Measurements from ENCODE around the gene ETS1.

The ETS1 gene

GRCh38 chr11:128540469-128540868 lies 46.9 kb downstream of the ETS1 start:
- H3K27me3 ChIP-seq (ENCODE audit: insufficient read depth, low read length), result no peaks in the 10 kb centered on the region
- H3K79me2 ChIP-seq (ENCODE audit: insufficient read depth, low read length), result no peaks in the 10 kb centered on the region
- no peak overlapping the region for H2AFZ ChIP-seq (ENCODE audit: low read length)
- no peaks in the 10 kb centered on the region for H3K9me2 ChIP-seq (ENCODE audit: low read depth, low read length)
- no peak overlapping the region for H3K9ac ChIP-seq (ENCODE audit: low read length)
- H3K4me1 ChIP-seq (ENCODE audit: insufficient read depth, low read length, severe bottlenecking), result peaks cover 11% of the 10 kb centered on the region
- H4K20me1 ChIP-seq (ENCODE audit: insufficient read depth, low read length), result no peaks in the 10 kb centered on the region
- H3K9me3 ChIP-seq (ENCODE audit: low read length), result no peaks in the 10 kb centered on the region
- H3K4me3 ChIP-seq (ENCODE audit: low read depth, low read length, poor library complexity, severe bottlenecking), result no peak overlapping the region
- no peaks in the 10 kb centered on the region for H3K36me3 ChIP-seq (ENCODE audit: insufficient read depth, low read length)
- no peak overlapping the region for H3K27ac ChIP-seq (ENCODE audit: low read depth, low read length, poor library complexity, severe bottlenecking)
- TF ChIP-seq EZH2 (IDR thresholded peaks at IDR 0.05; ENCODE audit: borderline replicate concordance, low read length) (no peak), CTCF (IDR thresholded peaks at IDR 0.05; ENCODE audit: low read length) (no peak)
- H3K4me2 ChIP-seq (ENCODE audit: low read length), result no peak overlapping the region
- no peaks in the 10 kb centered on the region for H3F3A ChIP-seq (ENCODE audit: insufficient read depth, low read length)

GRCh38 chr11:128536506-128536905 lies 50.9 kb downstream of the ETS1 start:
- TF ChIP-seq EZH2 (IDR thresholded peaks at IDR 0.05; ENCODE audit: borderline replicate concordance, low read length), result no peak
- H3K36me3 ChIP-seq (ENCODE audit: insufficient read depth, low read length), result no peaks in the 10 kb centered on the region; the same call in 1 of the 2 replicates

GRCh38 chr11:128535468-128536457 lies 51.6 kb downstream of the ETS1 start:
- Histone ChIP-seq H2AFZ (ENCODE audit: low read length) (no peak overlapping the region), H3K9ac (ENCODE audit: low read length) (no peak overlapping the region), H4K20me1 (ENCODE audit: insufficient read depth, low read length) (no peaks in the 10 kb centered on the region), H3K9me2 (ENCODE audit: low read depth, low read length) (no peaks in the 10 kb centered on the region), H3K4me3 (ENCODE audit: low read depth, low read length, poor library complexity, severe bottlenecking) (no peak overlapping the region), H3K9me3 (ENCODE audit: low read length) (no peaks in the 10 kb centered on the region), H3K4me2 (ENCODE audit: low read length) (no peak overlapping the region), H3K27me3 (ENCODE audit: insufficient read depth, low read length) (no peaks in the 10 kb centered on the region), H3K27ac (ENCODE audit: low read depth, low read length, poor library complexity, severe bottlenecking) (no peak overlapping the region), H3F3A (ENCODE audit: insufficient read depth, low read length) (no peaks in the 10 kb centered on the region), H3K4me1 (ENCODE audit: insufficient read depth, low read length, severe bottlenecking) (peaks cover 8% of the 10 kb centered on the region), H3K79me2 (ENCODE audit: insufficient read depth, low read length) (no peaks in the 10 kb centered on the region), H3K36me3 (ENCODE audit: insufficient read depth, low read length) (no peaks in the 10 kb centered on the region; the same call in 1 of the 2 replicates)
- TF ChIP-seq CTCF (IDR thresholded peaks at IDR 0.05; ENCODE audit: low read length) (no peak), EZH2 (IDR thresholded peaks at IDR 0.05; ENCODE audit: borderline replicate concordance, low read length) (no peak)

More at GRCh38 chr11:128536506-128536905, 50.9 kb downstream of the ETS1 start:
- Histone ChIP-seq H3K27ac (ENCODE audit: low read depth, low read length, poor library complexity, severe bottlenecking) (no peak overlapping the region), H3K27me3 (ENCODE audit: insufficient read depth, low read length) (no peaks in the 10 kb centered on the region), H3K4me1 (ENCODE audit: insufficient read depth, low read length, severe bottlenecking) (peaks cover 1% of the 10 kb centered on the region), H3K9me2 (ENCODE audit: low read depth, low read length) (no peaks in the 10 kb centered on the region), H3K79me2 (ENCODE audit: insufficient read depth, low read length) (no peaks in the 10 kb centered on the region), H3K9me3 (ENCODE audit: low read length) (no peaks in the 10 kb centered on the region), H3K9ac (ENCODE audit: low read length) (no peak overlapping the region), H3K4me2 (ENCODE audit: low read length) (no peak overlapping the region), H3F3A (ENCODE audit: insufficient read depth, low read length) (no peaks in the 10 kb centered on the region), H2AFZ (ENCODE audit: low read length) (no peak overlapping the region), H4K20me1 (ENCODE audit: insufficient read depth, low read length) (no peaks in the 10 kb centered on the region), H3K4me3 (ENCODE audit: low read depth, low read length, poor library complexity, severe bottlenecking) (no peak overlapping the region)

All from OCI-LY1 (cell line).